Ecto neural progenitor cell (in vitro differentiated cells): Measurements from ENCODE around the gene SNRPA.
A peak's percentile ranks its signal among the peaks of the same experiment; 100 is the strongest.
"Not testable (repeated sequence)": the region's sequence is repeated elsewhere in the genome, so short reads cannot be mapped to it uniquely, and the experiment has no call there.

ENCODE experiments used
- DNase-seq: peaks from one replicate; pipeline ENCODE4 v3.0.0-alpha.2; 2018; ENCODE audit warnings: low spot score

SNRPA gene

DNA sequence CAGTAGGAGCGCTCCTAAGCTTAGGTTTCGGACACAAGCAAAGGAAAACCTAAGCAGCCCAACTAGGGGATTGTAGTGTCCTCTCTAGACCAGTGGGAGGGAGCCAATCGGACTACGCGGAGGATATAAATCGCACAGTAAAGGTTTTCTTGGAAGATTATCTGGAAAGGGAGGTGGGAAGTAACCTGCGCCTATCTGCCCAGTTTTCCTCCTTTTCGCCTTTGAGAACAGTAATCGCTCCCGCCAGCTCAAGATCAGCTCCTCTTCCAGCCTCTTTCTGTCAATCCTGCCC is 26.6 kb downstream of the SNRPA start:
- DNase-seq = no peak

GRCh38 chr19:40777937-40778705 is 27.1 kb downstream of the SNRPA start, which contains the start of gene RAB4B:
TSS of gene RAB4B (plus strand) at chr19:40778247. CDS start at chr19:40778376, 129 bp downstream.
- DNase-seq = peak; percentile 100

- DNase-seq = no peak
These were observed 27.8 kb downstream of the SNRPA start for GRCh38 chr19:40778706-40779284.

- DNase-seq = no peak
These were observed 29.6 kb downstream of the SNRPA start for GRCh38 chr19:40780582-40780981.

- DNase-seq = no peak
These were observed 30.1 kb downstream of the SNRPA start for GRCh38 chr19:40781140-40781539.

DNA sequence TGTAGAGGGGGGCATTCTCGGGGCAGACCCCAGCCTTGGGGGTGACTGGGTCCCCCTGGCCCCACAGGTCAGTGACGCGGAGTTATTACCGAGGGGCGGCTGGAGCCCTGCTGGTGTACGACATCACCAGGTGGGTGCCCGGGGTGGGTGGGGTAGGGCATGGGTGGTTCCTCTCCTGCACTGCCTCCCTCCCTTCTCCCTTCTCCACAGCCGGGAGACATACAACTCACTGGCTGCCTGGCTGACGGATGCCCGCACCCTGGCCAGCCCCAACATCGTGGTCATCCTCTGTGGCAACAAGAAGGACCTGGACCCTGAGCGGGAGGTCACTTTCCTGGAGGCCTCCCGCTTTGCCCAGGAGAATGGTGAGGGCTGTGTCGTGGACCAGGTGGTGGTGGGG is 32.7 kb downstream of the SNRPA start:
- no peak for DNase-seq

DNA sequence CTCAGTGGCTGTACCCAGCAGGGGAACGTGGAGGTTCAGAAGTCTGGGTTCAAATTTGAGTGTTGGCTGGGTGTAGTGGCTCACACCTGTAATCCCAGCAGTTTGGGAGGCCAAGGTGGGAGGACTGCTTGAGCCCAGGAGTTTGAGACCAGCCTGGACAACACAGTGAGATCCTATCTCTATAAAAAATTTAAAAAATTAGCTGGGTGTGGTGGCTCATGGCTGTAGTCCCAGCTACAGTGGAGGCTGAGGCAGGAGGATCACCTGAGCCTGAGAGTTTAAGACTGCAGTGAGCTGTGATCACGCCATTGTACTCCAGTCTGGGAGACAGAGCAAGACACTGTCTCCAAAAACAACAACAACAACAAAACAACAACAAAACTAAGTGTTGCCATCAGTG is 33.1 kb downstream of the SNRPA start:
- DNase-seq = not testable (repeated sequence)

DNA sequence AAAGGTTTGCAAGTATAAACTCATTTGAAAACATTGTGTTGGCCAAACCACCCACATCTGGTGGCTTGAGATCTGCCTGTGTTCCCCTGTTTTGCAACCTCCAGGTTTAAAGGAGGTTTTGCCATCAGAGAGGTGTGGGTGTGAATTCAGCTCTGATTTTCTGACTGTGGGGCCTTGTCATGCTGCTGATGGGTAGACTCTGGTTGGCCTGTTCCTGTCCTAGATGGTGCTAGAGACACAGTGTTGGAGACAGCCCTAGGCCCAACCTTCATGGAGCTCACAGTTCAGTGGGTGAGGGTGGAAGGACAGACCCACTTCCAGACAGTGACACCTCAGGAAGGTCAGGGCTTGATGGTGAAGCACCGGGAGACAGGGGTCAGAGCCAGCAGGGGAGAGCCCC is 34.5 kb downstream of the SNRPA start:
- DNase-seq = no peak

GRCh38 chr19:40786060-40787037 is 35.3 kb downstream of the SNRPA start:
- DNase-seq = no peak

DNA sequence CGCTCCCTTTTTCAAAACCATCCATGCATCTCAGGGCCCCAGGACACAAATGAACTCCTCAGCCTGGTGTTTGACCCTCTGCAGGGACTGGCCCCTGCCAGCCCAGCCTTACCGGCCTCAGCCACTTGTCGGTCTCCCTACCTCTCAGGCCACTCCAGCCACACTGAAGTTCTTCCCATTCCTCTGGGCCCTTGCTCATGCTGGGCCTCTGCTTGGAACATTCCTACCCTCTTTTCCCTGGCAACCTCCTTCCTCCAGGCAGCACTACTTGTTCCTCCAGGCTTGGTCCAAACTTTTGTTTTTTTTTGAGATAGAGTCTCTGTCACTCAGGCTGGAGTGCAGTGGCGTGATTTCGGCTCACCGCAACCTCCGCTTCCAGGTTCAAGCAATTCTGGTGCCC is 40.3 kb downstream of the SNRPA start:
- peak; percentile 54 for DNase-seq

- DNase-seq = no peak
These were observed 41.0 kb downstream of the SNRPA start for GRCh38 chr19:40791996-40792395.

GRCh38 chr19:40797166-40797962 is 46.4 kb downstream of the SNRPA start:
- no peak for DNase-seq

- peak; percentile 82 for DNase-seq
These were observed 47.1 kb downstream of the SNRPA start for GRCh38 chr19:40797963-40798682.

DNA sequence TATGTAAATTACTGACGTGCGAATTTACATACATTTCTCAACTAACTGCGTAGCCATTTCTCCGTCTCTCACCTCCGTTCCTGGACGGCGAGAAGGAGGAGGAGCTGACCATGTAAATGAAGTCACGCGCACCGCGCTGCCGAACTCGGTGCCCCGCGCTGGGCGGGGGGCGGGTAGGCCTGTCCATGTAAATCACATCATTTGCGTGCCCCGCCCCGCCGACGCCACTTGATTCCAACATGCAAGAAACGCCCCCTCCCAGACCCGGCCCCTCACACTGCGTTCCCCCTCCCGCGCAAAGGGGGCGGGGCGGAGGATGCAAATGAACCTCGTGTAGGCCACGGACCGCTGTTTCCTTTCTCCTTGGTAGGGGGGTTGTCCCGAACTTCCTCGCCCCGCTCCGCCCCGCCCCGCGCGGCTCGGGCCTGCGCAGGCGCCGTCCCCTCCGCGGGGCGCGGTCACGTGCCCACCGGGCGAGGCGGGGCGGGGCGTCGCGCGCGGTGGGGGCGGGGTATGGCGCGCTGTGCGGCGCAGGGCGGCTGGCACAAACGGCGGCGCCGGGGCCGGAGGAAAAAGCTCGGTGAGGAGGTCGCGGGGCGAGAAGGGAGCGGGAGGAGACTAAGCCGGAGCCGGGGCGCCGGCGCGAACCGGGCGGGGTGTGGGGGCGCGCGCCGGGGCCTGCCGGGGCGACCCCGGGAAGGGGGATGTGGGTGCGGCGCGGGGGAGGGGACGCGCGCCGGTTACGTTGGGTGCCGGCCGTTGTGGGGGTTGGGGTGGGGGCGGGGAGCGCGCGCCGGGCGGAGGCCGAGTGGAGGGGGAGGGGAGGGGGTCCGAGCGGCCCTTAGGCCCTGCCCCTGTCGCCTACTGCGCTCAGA is 47.9 kb downstream of the SNRPA start, which contains the start of gene EGLN2:
EGLN2 (plus strand) TSS at position 509 of the 875 bp plus-strand sequence. CDS start 1,382 bp downstream, outside the sequence.
- DNase-seq = peak; percentile 100

DNA sequence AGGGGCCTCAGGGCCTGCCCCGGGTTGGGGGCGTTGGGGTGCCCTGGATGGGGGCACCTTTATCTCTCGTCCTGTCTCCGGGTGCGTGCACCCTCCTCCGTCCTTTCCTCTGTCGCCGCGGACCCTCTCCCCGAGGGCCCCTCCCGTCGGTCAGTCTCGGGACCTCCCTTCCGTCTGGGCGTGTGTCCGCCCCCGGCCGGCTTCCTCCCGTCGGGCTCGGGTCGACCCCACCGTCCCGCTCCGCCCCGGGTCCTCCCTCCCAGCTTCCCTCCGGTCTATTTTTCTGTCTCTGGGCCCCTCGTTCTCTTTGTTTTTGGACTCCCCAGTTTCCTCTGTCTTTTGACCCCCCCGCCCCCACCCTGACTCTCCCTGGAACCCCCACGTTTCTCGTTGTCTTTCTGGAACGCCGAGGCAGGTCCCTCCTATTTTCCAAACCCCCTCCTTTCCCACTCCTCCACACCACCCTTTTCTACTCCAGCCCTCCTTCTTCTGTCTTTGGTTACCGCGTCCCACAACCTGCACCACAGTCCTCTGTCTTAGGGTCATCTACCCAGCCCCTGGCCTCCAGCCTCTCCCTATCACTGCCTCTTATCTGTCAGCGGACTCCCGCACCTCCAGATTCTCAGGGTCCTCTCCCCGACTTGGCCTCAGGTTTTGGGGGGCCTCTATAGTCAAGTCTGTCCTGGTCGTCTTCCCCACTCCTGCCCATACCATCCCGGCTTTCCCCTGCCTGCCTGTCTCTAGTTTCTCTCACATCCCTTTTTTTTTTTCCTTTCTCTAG is 48.7 kb downstream of the SNRPA start:
- DNase-seq = no peak

DNA sequence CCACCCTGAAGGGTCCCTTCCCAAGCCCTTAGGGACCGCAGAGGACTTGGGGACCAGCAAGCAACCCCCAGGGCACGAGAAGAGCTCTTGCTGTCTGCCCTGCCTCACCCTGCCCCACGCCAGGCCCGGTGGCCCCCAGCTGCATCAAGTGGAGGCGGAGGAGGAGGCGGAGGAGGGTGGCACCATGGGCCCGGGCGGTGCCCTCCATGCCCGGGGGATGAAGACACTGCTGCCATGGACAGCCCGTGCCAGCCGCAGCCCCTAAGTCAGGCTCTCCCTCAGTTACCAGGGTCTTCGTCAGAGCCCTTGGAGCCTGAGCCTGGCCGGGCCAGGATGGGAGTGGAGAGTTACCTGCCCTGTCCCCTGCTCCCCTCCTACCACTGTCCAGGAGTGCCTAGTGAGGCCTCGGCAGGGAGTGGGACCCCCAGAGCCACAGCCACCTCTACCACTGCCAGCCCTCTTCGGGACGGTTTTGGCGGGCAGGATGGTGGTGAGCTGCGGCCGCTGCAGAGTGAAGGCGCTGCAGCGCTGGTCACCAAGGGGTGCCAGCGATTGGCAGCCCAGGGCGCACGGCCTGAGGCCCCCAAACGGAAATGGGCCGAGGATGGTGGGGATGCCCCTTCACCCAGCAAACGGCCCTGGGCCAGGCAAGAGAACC is 49.5 kb downstream of the SNRPA start:
- DNase-seq = no peak

- DNase-seq = no peak
These were observed 50.0 kb downstream of the SNRPA start for GRCh38 chr19:40800997-40801377.

DNA sequence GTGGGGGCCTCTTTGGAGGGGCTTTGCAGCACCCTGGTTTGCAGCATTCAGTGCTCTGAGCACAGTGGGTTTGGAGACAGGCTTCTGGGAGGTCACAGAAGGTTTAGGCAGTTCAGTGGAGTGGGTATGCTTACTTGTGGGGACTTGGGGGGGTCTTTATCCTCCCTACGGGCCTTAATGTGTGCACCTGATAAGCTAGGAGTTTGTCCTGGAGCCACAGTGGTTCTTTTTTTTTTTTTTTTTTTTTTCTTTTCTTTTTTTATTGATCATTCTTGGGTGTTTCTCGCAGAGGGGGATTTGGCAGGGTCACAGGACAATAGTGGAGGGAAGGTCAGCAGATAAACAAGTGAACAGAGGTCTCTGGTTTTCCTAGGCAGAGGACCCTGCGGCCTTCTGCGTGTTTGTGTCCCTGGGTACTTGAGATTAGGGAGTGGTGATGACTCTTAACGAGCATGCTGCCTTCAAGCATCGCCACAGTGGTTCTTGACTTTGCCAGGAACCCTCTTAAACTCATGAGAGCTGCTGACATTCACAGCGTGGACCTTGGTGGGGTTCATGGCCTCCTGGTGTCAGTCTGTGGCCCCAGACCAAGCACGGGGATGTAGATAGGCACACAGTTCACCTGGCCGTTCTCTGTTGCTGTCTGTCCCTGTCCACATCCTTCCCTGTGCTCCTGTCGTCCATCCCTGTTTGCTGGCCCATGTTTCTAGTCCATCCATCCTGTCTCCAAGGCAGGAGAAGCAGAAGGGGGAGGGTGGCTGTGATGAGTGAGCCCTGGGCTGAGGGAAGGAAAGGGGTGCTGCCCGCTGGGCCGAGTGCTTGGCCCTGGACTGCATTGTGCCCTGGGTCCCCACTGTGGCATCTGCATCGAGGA is 50.7 kb downstream of the SNRPA start:
- no peak for DNase-seq
